HepG2 (cell line): Measurements from ENCODE around the gene NRDE2. TPM values are rescaled to one million over a fixed set of nuclear protein-coding genes. Genes with fewer than 3 reads are reported as not detected.

Experiments used
- ATF7 ChIP-seq, 2 experiments: fragments of 450-650 bp in 1 of 2; sonication (generic) in 1 of 2; formaldehyde crosslinking in 1 of 2; IDR thresholded peaks; 2 replicates each; pipeline versions ENCODE4 v1.4.0 to v1.6.1; 2016 to 2020; ENCODE audit warnings: antibody characterized with exemption in 1 of 2, mild to moderate bottlenecking in 1 of 2, missing genetic modification reagents in 1 of 2
- DMTF1 ChIP-seq: sonication (generic); formaldehyde crosslinking; IDR thresholded peaks from 2 replicates; pipeline ENCODE4 v1.4.0; 2020; ENCODE audit warnings: mild to moderate bottlenecking, missing genetic modification reagents
- EHMT2 ChIP-seq: fragments of 200-600 bp; sonication (generic); IDR thresholded peaks from 2 replicates; pipeline ENCODE4 v1.7.0; 2017; ENCODE audit warnings: antibody characterized with exemption, low read depth, low read length, borderline replicate concordance
- GABPA ChIP-seq, 2 experiments: IDR thresholded peaks; 2 replicates each; pipeline ENCODE4 v1.6.1; 2011 to 2016; ENCODE audit warnings: low read depth in 2 of 2, low read length in 1 of 2, missing biosample characterization in 1 of 2, missing genetic modification characterization in 1 of 2
- HMG20B ChIP-seq: conservative IDR thresholded peaks from 2 replicates; pipeline ENCODE4 v1.6.1; 2016; ENCODE audit warnings: missing genetic modification reagents, missing compliant biosample characterization
- HMGA1 ChIP-seq: sonication (generic); formaldehyde crosslinking; conservative IDR thresholded peaks from 2 replicates; pipeline ENCODE4 v1.4.0; 2020; ENCODE audit warnings: missing genetic modification reagents
- HOXA5 ChIP-seq: sonication (generic); formaldehyde crosslinking; IDR thresholded peaks from 2 replicates; pipeline ENCODE4 v1.4.0; 2020; ENCODE audit warnings: missing genetic modification reagents
- KMT2A ChIP-seq: sonication (generic); formaldehyde crosslinking; IDR thresholded peaks from 2 replicates; pipeline ENCODE4 v1.4.0; 2020; ENCODE audit warnings: missing genetic modification reagents
- KMT2B ChIP-seq: IDR thresholded peaks from 2 replicates; pipeline ENCODE4 v1.6.1; 2016; ENCODE audit warnings: missing genetic modification reagents, missing compliant biosample characterization
- MED13 ChIP-seq: sonication (generic); formaldehyde crosslinking; IDR thresholded peaks from 2 replicates; pipeline ENCODE4 v1.5.0; 2020; ENCODE audit warnings: missing genetic modification reagents
- NR2C2 ChIP-seq: sonication (generic); formaldehyde crosslinking; IDR thresholded peaks from 2 replicates; pipeline ENCODE4 v1.4.0; 2020; ENCODE audit warnings: missing genetic modification reagents, mild to moderate bottlenecking, moderate library complexity, borderline replicate concordance
- PAX8 ChIP-seq: sonication (generic); formaldehyde crosslinking; IDR thresholded peaks from 2 replicates; pipeline ENCODE4 v1.8.0; 2022; ENCODE audit warnings: mild to moderate bottlenecking, missing genetic modification reagents, borderline replicate concordance
- PHF8 ChIP-seq: sonication (generic); formaldehyde crosslinking; IDR thresholded peaks from 2 replicates; pipeline ENCODE4 v1.5.0; 2020; ENCODE audit warnings: missing genetic modification reagents
- POLR2G ChIP-seq: fragments of 200-400 bp; formaldehyde crosslinking; IDR thresholded peaks from 2 replicates; pipeline ENCODE4 v1.6.1; 2018; ENCODE audit warnings: mild to moderate bottlenecking, low read depth, low read length, moderate library complexity
- RARG ChIP-seq: sonication (generic); formaldehyde crosslinking; IDR thresholded peaks from 2 replicates; pipeline ENCODE4 v1.4.0; 2020; ENCODE audit warnings: low read depth, mild to moderate bottlenecking, missing genetic modification reagents
- SP1 ChIP-seq, 2 experiments: fragments of 450-650 bp in 1 of 2; sonication (generic) in 1 of 2; formaldehyde crosslinking in 1 of 2; IDR thresholded peaks; 2 replicates each; pipeline versions ENCODE4 v1.4.0 to v1.6.1; 2016 to 2020; ENCODE audit warnings: missing genetic modification reagents in 1 of 2
- TFDP1 ChIP-seq: IDR thresholded peaks from 2 replicates; pipeline ENCODE4 v1.6.1; 2016; ENCODE audit warnings: missing compliant biosample characterization, missing genetic modification reagents, borderline replicate concordance
- YY1 ChIP-seq: IDR thresholded peaks from 2 replicates; pipeline ENCODE4 v1.6.1; 2011; ENCODE audit warnings: low read length, low read depth, moderate library complexity, mild to moderate bottlenecking; ENCODE audit not compliant: insufficient read depth, insufficient replicate concordance
- ZBTB8A ChIP-seq: sonication (generic); formaldehyde crosslinking; IDR thresholded peaks from 2 replicates; pipeline ENCODE4 v1.4.0; 2020; ENCODE audit warnings: mild to moderate bottlenecking, low read depth, missing genetic modification reagents, borderline replicate concordance
- ZNF160 ChIP-seq: sonication (generic); formaldehyde crosslinking; IDR thresholded peaks from 2 replicates; pipeline ENCODE4 v1.8.0; 2022; ENCODE audit warnings: mild to moderate bottlenecking, inconsistent platforms, missing genetic modification reagents
- ZNF431 ChIP-seq: sonication (generic); formaldehyde crosslinking; IDR thresholded peaks from 2 replicates; pipeline ENCODE4 v1.9.0; 2022; ENCODE audit warnings: missing genetic modification reagents, low read depth, mild to moderate bottlenecking, borderline replicate concordance
- ZNF572 ChIP-seq: sonication (generic); formaldehyde crosslinking; IDR thresholded peaks from 2 replicates; pipeline ENCODE4 v1.5.1; 2020; ENCODE audit warnings: mild to moderate bottlenecking, missing genetic modification reagents
- ZNF576 ChIP-seq: sonication (generic); formaldehyde crosslinking; IDR thresholded peaks from 2 replicates; pipeline ENCODE4 v1.4.0; 2020; ENCODE audit warnings: mild to moderate bottlenecking, missing genetic modification reagents
- ZNF691 ChIP-seq: sonication (generic); formaldehyde crosslinking; IDR thresholded peaks from 2 replicates; pipeline ENCODE4 v1.4.0; 2020; ENCODE audit warnings: missing genetic modification reagents, low read depth, mild to moderate bottlenecking, borderline replicate concordance
- polyA plus RNA-seq, 8 experiments: library from polyadenylated mRNA; depleted of rRNA in 3 of 8; stranded (reverse) in 7 of 8; unstranded in 1 of 8; fragments of >200 nt; fragmentation: Illumina TruSeq in 4 of 8; extraction: Trizol in 4 of 8; gene quantifications; 2 replicates each; pipeline versions ENCODE4 v1.2.1 to v1.2.3, GENCODE V29; 2011 to 2016; ENCODE audit warnings: low read depth in 4 of 8, missing spikeins in 1 of 8, mixed read lengths in 1 of 8; ENCODE audit not compliant: insufficient read depth in 1 of 8
- total RNA-seq, 5 experiments: library from RNA; depleted of rRNA; stranded (reverse); fragments of >200 nt; fragmentation: Illumina TruSeq; extraction: Trizol; gene quantifications; 2 replicates each; pipeline ENCODE4 v1.2.3, GENCODE V29; 2016; ENCODE audit warnings: low read depth in 1 of 5

NRDE2 gene
- total and polyA plus RNA-seq, 2 of the 13 experiments (the other 11 are each of a cell fraction or from before 2014, with no cell fraction given), result 5.6 to 12.5 TPM

GRCh38 chr14:90331497-90332270 is at the start of gene NRDE2 (continued):
- TF ChIP-seq ZNF431 (CRISPR knock-in tag) (0 out of 2 replicates have a peak, but pooled peaks have one; percentile 67), ZNF572 (no peak), GABPA (IDR thresholded peaks at IDR 0.05; ENCODE audit: low read depth, low read length) (peak; percentile 48), GABPA (CRISPR knock-in tag; IDR thresholded peaks at IDR 0.05; ENCODE audit: low read depth) (peak; percentile 67), DMTF1 (CRISPR knock-in tag) (0 out of 2 replicates have a peak, but pooled peaks have one; percentile 46), MED13 (CRISPR knock-in tag) (0 out of 2 replicates have a peak, but pooled peaks have one; percentile 35), HOXA5 (CRISPR knock-in tag) (peak; percentile 91), SP1 (IDR thresholded peaks at IDR 0.05) (no peak), SP1 (CRISPR knock-in tag; IDR thresholded peaks at IDR 0.05) (peak; percentile 41; the same call in 1 of the 2 replicates), ZNF691 (CRISPR knock-in tag) (peak; percentile 52; the same call in 1 of the 2 replicates), PHF8 (CRISPR knock-in tag) (peak; percentile 95), ATF7 (IDR thresholded peaks at IDR 0.05) (no peak), ATF7 (CRISPR knock-in tag; IDR thresholded peaks at IDR 0.05) (no peak), HMG20B (0 out of 2 replicates have a peak, but pooled peaks have one; percentile 15), POLR2G (peak; percentile 88), EHMT2 (peak; percentile 64; the same call in 1 of the 2 replicates), ZNF576 (CRISPR knock-in tag) (no peak), KMT2A (peak; percentile 63; the same call in 1 of the 2 replicates), ZBTB8A (CRISPR knock-in tag) (no peak), RARG (no peak), YY1 (peak; percentile 89), TFDP1 (peak; percentile 52; the same call in 1 of the 2 replicates), PAX8 (CRISPR knock-in tag) (0 out of 2 replicates have a peak, but pooled peaks have one; percentile 23), KMT2B (CRISPR knock-in tag) (peak; percentile 73; the same call in 1 of the 2 replicates), NR2C2 (peak; percentile 95), ZNF160 (CRISPR knock-in tag) (no peak), HMGA1 (CRISPR knock-in tag) (no peak)
